Activated CD8-positive, alpha-beta T cell treated with anti-CD3 and anti-CD28 coated beads, Interleukin-2, amount 10 ng/mL, durations not matched to agents 7 days and 5 days (primary cell): ENCODE data around the gene SERGEF. TPM values are rescaled to one million over a fixed set of nuclear protein-coding genes. Genes with fewer than 3 reads are reported as not detected.

Source experiments
- ATAC-seq: fragments of 150-1000 bp; cut with Tn5 transposase; one replicate; pipeline ENCODE4 v1.10.0; 2021; ENCODE audit warnings: moderate library complexity
- CTCF ChIA-PET: fragments of 350-600 bp; sonication (Branson Sonifier 250); formaldehyde crosslinking; loops from one replicate; lab custom pipeline; 2021; ENCODE audit warnings: antibody characterized with exemption; lab: Charles Lee
- POLR2A ChIA-PET: fragments of 350-600 bp; sonication (Branson Sonifier 250); formaldehyde crosslinking; loops from one replicate; lab custom pipeline; 2021; ENCODE audit warnings: antibody characterized with exemption; lab: Charles Lee
- DNase-seq: peaks from one replicate; pipeline ENCODE4 v3.0.0-alpha.2; 2020
- H3K27ac Mint-ChIP-seq: one replicate; pipeline ENCODE4 v1.8.0; 2021; ENCODE audit warnings: mild to moderate bottlenecking, mixed read lengths
- H3K27me3 Mint-ChIP-seq: one replicate; pipeline ENCODE4 v1.8.0; 2021; ENCODE audit warnings: low read depth, mixed read lengths
- H3K36me3 Mint-ChIP-seq: one replicate; pipeline ENCODE4 v1.8.0; 2021; ENCODE audit warnings: low read depth, mixed read lengths
- H3K4me1 Mint-ChIP-seq: one replicate; pipeline ENCODE4 v1.8.0; 2021; ENCODE audit warnings: low read depth, mixed read lengths
- H3K4me3 Mint-ChIP-seq: one replicate; pipeline ENCODE4 v1.8.0; 2021; ENCODE audit warnings: mild to moderate bottlenecking, mixed read lengths
- H3K9me3 Mint-ChIP-seq: one replicate; pipeline ENCODE4 v1.8.0; 2022; ENCODE audit warnings: mixed read lengths; ENCODE audit not compliant: insufficient read depth
- total RNA-seq, 2 experiments: library from RNA; stranded (reverse); gene quantifications; one replicate each; pipeline ENCODE4 v1.2.3, GENCODE V29; 2021

Gene SERGEF
- total RNA-seq, 2 experiments from 2014 or later = 31.9 to 35.4 TPM

DNA sequence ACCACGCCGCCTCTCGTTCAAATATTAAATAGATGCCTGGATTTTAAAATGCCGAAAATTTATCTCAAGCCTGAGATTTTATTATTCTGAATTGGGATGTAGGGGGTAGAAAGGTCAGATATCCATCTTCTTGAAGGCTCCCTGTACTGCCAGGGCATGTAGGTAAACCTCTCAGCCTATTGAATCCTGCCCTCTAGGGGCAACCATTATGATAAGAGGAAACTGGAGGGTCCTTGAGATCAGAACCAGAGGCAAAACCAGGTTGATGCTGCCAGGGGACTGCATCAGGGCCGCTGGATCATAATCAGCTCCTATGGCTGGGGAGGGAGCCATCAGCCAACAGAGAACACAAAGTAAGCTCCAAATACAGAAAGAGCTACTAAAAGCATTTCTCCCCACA is 185.8 kb downstream of the SERGEF start:
- Mint-ChIP-seq H3K27me3 (no peaks in the 10 kb centered on the region), H3K4me3 (no peak overlapping the region), H3K4me1 (no peaks in the 10 kb centered on the region), H3K9me3 (no peaks in the 10 kb centered on the region), H3K36me3 (no peaks in the 10 kb centered on the region), H3K27ac (no peak overlapping the region)
- CTCF ChIA-PET = no interaction called here
- DNase-seq (no peak), ATAC-seq (no peak)
- POLR2A ChIA-PET = no interaction called here

DNA sequence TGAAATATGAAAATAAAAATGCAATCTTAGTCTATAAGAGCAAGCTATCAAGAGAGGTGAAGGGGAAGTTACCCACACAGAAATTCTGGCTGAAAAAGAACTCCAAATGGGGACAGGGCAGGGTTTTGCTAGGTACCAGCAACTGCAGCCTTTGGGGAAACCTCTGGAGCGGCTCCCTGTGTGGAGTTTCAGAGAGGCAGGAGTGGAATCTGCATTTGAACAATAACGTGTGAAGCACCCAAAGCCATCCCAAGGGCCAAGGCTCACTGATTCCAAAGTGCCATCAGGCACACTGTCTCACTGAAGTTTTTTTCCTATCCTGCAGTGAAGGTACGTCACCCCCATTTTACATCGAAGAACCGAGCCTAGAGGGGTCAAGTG is 190.5 kb downstream of the SERGEF start:
- Mint-ChIP-seq H3K36me3 (no peaks in the 10 kb centered on the region), H3K27ac (no peak overlapping the region), H3K9me3 (no peaks in the 10 kb centered on the region), H3K27me3 (no peaks in the 10 kb centered on the region), H3K4me1 (no peaks in the 10 kb centered on the region), H3K4me3 (no peak overlapping the region)
- POLR2A ChIA-PET = no interaction called here
- ATAC-seq = no peak
- CTCF ChIA-PET = no interaction called here
- DNase-seq = no peak

DNA sequence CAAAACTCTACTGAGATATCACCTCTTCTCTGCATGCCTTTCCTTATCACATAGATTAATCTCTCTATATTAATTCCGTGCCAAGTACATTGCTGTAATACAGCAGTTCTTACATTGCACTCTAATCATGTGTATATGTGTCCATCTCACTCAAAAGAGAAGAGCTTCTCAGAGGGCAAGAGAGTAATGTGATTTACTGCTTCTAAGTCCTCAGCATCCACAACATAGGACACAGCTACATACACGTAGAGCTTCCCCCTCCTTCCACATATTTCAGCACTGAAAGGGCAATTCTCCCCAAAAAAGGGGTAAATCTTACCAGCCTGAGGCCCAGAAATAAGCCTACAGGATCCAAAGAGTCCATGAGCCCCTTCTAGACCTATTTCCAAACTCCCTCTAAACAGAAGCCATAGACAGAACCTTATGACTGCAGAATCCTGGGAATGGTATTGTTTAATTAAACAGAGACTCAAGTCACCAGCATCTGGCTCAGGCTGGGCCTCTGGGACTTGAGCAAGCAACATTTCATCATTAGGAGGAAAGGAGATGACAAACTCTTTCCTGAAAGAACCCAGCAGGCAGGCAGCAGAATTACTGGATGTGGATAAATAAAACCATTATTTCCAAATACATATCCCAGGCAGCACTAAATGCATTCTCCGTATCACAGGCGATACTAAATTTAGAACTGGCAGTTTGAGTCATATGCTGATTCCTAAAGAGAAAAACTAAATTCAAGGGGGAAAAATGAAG is 191.0 kb downstream of the SERGEF start:
- ChIA-PET POLR2A (no interaction called here), CTCF (no interaction called here)
- Mint-ChIP-seq H3K36me3 (no peaks in the 10 kb centered on the region), H3K4me1 (no peaks in the 10 kb centered on the region), H3K27me3 (no peaks in the 10 kb centered on the region), H3K9me3 (no peaks in the 10 kb centered on the region), H3K4me3 (no peak overlapping the region), H3K27ac (no peak overlapping the region)
- DNase-seq (no peak), ATAC-seq (no peak)

DNA sequence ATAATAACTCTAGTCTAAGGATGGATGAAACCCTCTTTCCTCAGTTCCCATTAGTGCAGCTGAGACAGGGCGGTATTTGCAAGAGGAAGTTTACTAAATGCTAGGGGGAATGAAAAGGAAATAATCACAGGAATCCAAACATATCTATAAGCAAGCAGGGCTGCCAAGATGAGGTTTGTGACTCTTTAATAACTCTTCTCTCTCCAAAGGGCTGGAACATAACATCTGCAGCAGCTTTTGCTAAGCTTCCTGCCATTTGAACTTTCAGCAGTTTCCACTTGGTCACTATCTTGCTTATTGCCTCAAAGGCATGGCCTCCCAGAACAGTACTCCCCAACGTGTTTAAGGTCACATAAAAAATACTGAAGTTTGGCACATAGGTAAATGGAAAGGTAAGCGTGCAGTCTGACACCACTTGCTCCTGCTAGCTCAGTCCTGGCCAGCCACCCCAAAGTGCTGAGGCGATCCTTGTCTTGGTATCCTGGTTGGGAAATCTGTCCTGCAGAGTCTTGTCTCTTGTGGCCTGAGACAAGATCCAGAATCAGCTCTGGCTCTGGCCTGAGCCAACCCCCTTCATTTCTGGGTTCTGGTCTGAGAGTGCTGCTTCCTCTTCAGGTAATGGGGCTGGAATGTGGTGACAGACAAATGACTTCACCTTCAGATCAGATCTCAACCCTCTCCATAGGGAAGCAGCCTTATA is 196.5 kb downstream of the SERGEF start:
- Mint-ChIP-seq H3K9me3 (no peaks in the 10 kb centered on the region), H3K4me1 (no peaks in the 10 kb centered on the region), H3K27me3 (no peaks in the 10 kb centered on the region), H3K36me3 (no peaks in the 10 kb centered on the region), H3K4me3 (no peak overlapping the region), H3K27ac (no peak overlapping the region)
- CTCF ChIA-PET = no interaction called here
- DNase-seq (no peak), ATAC-seq (no peak)
- POLR2A ChIA-PET = no interaction called here

DNA sequence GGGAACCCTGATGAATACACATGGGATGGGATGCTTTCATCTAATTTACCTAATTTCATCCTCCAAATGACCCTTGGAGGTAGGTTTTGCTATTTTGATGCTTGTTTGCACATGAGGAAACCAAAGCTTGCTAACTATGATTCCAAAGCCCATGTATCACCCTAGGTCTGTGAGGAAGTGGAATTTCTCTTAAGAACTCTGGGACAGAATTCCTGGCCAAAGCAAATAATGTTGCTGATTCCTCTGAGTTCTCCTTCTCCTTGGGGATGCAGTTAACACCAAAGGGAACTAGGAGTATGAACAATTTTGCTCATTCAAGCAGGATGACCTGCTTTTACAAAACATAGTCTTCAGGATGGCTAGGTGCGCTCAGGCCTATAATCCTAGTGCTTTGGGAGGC is 198.3 kb downstream of the SERGEF start:
- Mint-ChIP-seq H3K27ac (no peak overlapping the region), H3K9me3 (no peaks in the 10 kb centered on the region), H3K36me3 (no peaks in the 10 kb centered on the region), H3K4me1 (no peaks in the 10 kb centered on the region), H3K27me3 (no peaks in the 10 kb centered on the region), H3K4me3 (no peak overlapping the region)
- no peak for DNase-seq
- ChIA-PET CTCF (no interaction called here), POLR2A (no interaction called here)
- ATAC-seq = no peak

DNA sequence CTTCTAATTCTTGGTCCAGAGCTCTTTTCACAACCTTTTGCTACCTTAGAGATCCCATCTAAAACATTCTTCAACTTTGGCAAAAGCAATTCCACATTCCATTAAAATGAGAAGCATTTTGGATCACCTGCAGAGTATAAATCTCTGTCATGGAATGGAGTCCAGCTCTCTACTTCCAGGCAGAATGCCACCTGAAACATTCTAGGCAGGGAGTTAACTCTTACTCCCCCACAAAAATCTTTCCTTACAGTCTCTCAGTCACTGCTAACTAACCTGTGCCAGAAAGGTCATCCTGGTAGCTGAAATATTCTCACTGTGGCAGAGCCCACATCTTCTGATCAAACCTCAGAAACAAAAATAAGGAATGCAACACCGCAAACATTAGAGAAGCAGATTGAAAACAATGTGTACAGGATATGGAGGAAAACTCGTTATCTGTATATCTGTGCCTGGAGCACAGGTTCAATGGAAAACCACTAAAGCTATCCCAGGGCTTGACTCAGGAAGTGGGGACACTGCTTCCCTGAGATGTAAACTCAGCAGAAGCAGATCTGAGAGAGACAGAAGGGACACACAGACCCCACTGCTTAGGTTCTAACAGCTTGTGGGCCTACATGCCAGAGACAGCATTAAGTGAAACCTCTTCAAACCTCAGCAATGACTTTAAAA is 199.3 kb downstream of the SERGEF start:
- Mint-ChIP-seq H3K4me1 (no peaks in the 10 kb centered on the region), H3K9me3 (no peaks in the 10 kb centered on the region), H3K36me3 (no peaks in the 10 kb centered on the region), H3K4me3 (no peak overlapping the region), H3K27me3 (no peaks in the 10 kb centered on the region), H3K27ac (no peak overlapping the region)
- ChIA-PET CTCF (no interaction called here), POLR2A (no interaction called here)
- no peak for ATAC-seq
- no peak for DNase-seq

DNA sequence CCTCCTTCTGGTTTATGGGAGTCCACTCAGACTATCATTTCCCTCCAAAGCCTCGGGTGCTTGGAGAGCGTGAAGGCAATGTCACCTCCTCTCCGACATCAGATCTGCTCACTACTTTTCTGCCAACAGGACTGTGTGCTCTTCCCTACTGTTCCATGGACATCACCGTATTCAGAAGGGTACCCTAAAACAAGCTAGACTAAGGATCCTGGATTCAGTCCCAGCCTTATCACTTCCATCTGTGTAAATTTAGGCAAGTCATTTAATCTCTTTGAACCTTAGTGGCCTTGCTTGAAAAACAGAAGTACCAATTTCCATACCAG is 200.0 kb downstream of the SERGEF start:
- no peaks in the 10 kb centered on the region for H3K9me3 Mint-ChIP-seq
- ChIA-PET POLR2A (no interaction called here), CTCF (no interaction called here)
- ATAC-seq = no peak
- no peak for DNase-seq
- H3K27me3 Mint-ChIP-seq = no peaks in the 10 kb centered on the region
- no peaks in the 10 kb centered on the region for H3K36me3 Mint-ChIP-seq
- H3K4me3 Mint-ChIP-seq = no peak overlapping the region
- no peak overlapping the region for H3K27ac Mint-ChIP-seq
- no peaks in the 10 kb centered on the region for H3K4me1 Mint-ChIP-seq

DNA sequence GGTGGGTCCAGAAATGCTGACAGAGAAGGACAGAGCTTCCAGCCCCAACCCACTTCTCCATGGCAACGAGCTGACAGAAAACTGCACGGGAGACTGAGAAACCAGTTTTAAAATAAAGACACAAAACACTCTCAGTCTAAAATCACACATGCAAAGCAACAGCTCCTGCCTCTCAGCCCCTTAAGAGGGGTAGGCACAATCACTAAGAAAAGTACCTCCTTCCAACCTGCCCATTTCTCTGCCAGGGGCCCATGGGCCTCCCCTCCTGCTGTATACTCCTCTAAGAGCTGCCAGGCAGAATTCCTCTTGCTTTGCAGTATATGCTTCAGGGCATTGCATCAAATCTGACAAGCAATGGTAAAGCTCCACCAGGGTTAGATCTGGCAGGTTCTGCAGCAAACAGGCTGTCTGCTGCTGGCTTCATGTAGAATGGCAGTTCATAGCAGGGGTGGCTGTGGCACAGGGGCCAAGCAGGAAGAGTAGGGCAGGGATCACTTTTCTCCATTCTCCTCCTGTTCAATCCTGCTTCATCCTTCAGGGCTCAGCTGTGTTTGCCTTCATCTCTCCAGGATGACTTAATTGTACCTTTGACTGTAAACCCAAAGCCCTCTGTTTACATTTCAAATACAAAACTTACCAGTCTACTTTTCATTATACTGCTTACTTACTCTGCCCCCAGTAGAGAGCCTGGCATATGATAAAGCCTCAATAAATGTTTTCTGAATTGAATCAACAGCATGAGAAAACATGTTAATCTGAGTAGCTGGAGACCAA is 200.6 kb downstream of the SERGEF start:
- no peaks in the 10 kb centered on the region for H3K36me3 Mint-ChIP-seq
- POLR2A ChIA-PET = no interaction called here

DNA sequence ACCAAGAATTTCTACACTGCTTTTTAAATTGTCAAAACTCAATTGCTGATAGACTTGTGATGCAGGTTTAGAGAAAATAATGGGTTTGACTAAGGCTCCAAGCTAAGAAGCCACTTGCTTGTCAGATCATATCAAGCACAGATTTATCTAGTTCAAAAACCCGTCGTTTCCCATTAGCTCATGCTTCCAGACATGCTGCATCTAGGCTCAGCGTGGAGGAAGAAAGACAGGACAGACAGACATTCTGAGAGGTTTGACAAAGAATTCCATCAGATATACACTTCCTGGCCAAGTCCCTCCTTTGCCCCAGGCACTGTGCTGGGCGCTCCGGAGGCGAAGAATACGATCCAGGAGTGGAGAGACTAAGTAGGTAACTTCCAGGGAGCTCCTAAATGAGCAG is 201.5 kb downstream of the SERGEF start:
- CTCF ChIA-PET = no interaction called here
- no peak overlapping the region for H3K27ac Mint-ChIP-seq
- no peak overlapping the region for H3K4me3 Mint-ChIP-seq
- H3K36me3 Mint-ChIP-seq = no peaks in the 10 kb centered on the region
- POLR2A ChIA-PET = no interaction called here
- DNase-seq (no peak), ATAC-seq (no peak)
- no peaks in the 10 kb centered on the region for H3K9me3 Mint-ChIP-seq
- H3K27me3 Mint-ChIP-seq = no peaks in the 10 kb centered on the region
- H3K4me1 Mint-ChIP-seq = no peaks in the 10 kb centered on the region

More for the DNA sequence above, 200.6 kb downstream of the SERGEF start:
- DNase-seq = no peak
- Mint-ChIP-seq H3K4me3 (no peak overlapping the region), H3K27ac (no peak overlapping the region), H3K9me3 (no peaks in the 10 kb centered on the region), H3K27me3 (no peaks in the 10 kb centered on the region), H3K4me1 (no peaks in the 10 kb centered on the region)
- no peak for ATAC-seq
- CTCF ChIA-PET = no interaction called here

DNA sequence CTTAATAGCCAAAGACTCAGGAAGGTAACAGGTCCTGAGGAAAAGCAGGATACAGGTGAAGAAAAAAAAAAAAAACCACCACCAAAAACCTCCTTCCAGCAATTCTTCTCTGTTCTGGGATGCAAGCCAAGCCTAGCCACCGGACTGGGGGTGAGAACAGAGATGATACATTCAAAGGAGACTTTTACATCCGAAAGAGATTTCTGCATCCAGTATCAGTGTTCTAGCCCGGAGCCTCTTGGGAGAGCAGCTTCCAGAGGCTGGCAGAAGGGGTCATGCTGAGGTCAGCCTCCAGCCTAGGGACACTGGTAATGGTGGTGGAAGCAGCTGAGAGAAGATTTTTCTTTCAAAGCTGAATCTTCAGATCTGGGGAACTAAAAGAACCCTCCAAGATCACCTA is 202.1 kb downstream of the SERGEF start:
- POLR2A ChIA-PET = no interaction called here
- Mint-ChIP-seq H3K36me3 (no peaks in the 10 kb centered on the region), H3K27ac (no peak overlapping the region), H3K27me3 (no peaks in the 10 kb centered on the region), H3K4me3 (no peak overlapping the region), H3K4me1 (no peaks in the 10 kb centered on the region), H3K9me3 (no peaks in the 10 kb centered on the region)
- DNase-seq (no peak), ATAC-seq (no peak)
- CTCF ChIA-PET = no interaction called here

DNA sequence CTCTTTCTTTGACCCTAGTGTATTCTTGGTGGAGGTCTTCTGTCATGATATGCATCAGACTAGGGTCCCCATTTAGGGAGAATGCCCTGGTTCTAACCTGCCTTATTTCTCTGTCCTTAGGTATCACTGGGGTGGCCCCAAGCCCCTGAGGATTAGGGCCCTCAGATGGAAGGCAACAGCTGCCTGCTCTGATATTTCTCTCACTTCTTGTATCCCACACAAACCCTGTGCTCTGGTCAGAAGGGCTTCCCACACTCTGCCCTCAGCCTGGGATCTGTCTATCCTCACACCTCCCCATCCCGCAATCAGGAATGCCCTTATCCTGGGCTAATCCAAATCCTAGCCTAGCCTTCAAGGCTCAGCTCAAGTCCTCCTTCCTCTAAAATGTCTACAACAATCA is 202.8 kb downstream of the SERGEF start:
- ChIA-PET CTCF (no interaction called here), POLR2A (no interaction called here)

DNA sequence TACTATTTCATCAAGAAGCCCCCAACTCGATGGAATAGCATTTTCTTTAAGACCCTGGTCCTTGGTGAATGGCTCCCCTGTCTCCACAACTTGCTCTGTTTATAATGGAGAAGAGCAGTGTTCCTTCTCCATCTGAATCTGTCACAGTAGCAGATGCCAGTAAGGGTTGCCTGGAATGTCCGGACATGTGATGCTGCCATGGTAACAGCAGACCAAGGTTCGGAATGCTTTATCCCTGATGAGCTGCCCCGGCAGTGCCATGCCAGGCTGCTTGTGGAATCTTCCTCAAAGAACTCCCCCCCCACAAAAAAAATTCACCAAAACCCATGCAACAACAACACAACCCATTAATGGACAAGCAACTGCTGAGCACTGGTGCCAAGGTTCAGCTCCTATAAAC is 205.8 kb downstream of the SERGEF start:
- CTCF ChIA-PET = no interaction called here
- no peaks in the 10 kb centered on the region for H3K36me3 Mint-ChIP-seq
- no peaks in the 10 kb centered on the region for H3K9me3 Mint-ChIP-seq
- POLR2A ChIA-PET = no interaction called here
- DNase-seq (no peak), ATAC-seq (no peak)
- H3K27ac Mint-ChIP-seq = no peak overlapping the region
- no peaks in the 10 kb centered on the region for H3K27me3 Mint-ChIP-seq
- H3K4me3 Mint-ChIP-seq = no peak overlapping the region
- no peaks in the 10 kb centered on the region for H3K4me1 Mint-ChIP-seq

More for the DNA sequence above, 202.8 kb downstream of the SERGEF start:
- H3K27ac Mint-ChIP-seq = no peak overlapping the region
- H3K27me3 Mint-ChIP-seq = no peaks in the 10 kb centered on the region
- no peaks in the 10 kb centered on the region for H3K4me1 Mint-ChIP-seq
- ATAC-seq (no peak), DNase-seq (no peak)
- no peaks in the 10 kb centered on the region for H3K9me3 Mint-ChIP-seq
- no peaks in the 10 kb centered on the region for H3K36me3 Mint-ChIP-seq
- H3K4me3 Mint-ChIP-seq = no peak overlapping the region
